COLO829 (cell line): ENCODE data around the gene FAM72D.
"Not testable (repeated sequence)": the region's sequence is repeated elsewhere in the genome, so short reads cannot be mapped to it uniquely, and the experiment has no call there.

Experiments used
- DNase-seq: peaks from one replicate; pipeline ENCODE4 v3.0.0; 2012; ENCODE audit warnings: low spot score

The FAM72D gene

GRCh38 chr1:145095284-145096057, at the start of gene FAM72D, which contains the start of gene SRGAP2B:
TSS of gene FAM72D (plus strand) at chr1:145095974. CDS start at chr1:145096848, 874 bp downstream.
TSS of gene SRGAP2B (minus strand) at chr1:145095328. CDS start at chr1:145092901, 2,427 bp downstream.
- DNase-seq: not testable (repeated sequence)

- DNase-seq: not testable (repeated sequence)
Measured at GRCh38 chr1:145047553-145047952, 48.2 kb upstream of the FAM72D start.

GRCh38 chr1:145048181-145048856, 47.5 kb upstream of the FAM72D start:
- not testable (repeated sequence) for DNase-seq

- DNase-seq: not testable (repeated sequence)
Measured at GRCh38 chr1:145052019-145052776, 43.6 kb upstream of the FAM72D start.

- DNase-seq: not testable (repeated sequence)
Measured at GRCh38 chr1:145053428-145053827, 42.3 kb upstream of the FAM72D start.

GRCh38 chr1:145055217-145055760, 40.5 kb upstream of the FAM72D start:
- DNase-seq: not testable (repeated sequence)

GRCh38 chr1:145058184-145058583, 37.6 kb upstream of the FAM72D start:
- DNase-seq: not testable (repeated sequence)

GRCh38 chr1:145063285-145063684, 32.5 kb upstream of the FAM72D start:
- not testable (repeated sequence) for DNase-seq

- DNase-seq: not testable (repeated sequence)
Measured at GRCh38 chr1:145063941-145064648, 31.7 kb upstream of the FAM72D start.

- not testable (repeated sequence) for DNase-seq
Measured at GRCh38 chr1:145065194-145065826, 30.5 kb upstream of the FAM72D start.

GRCh38 chr1:145066486-145066885, 29.3 kb upstream of the FAM72D start:
- DNase-seq: not testable (repeated sequence)

GRCh38 chr1:145071569-145071968, 24.2 kb upstream of the FAM72D start:
- not testable (repeated sequence) for DNase-seq

GRCh38 chr1:145074021-145074559, 21.7 kb upstream of the FAM72D start:
- DNase-seq: not testable (repeated sequence)

GRCh38 chr1:145076877-145077276, 18.9 kb upstream of the FAM72D start:
- DNase-seq: not testable (repeated sequence)

GRCh38 chr1:145077872-145078786, 17.6 kb upstream of the FAM72D start:
- not testable (repeated sequence) for DNase-seq

GRCh38 chr1:145078787-145079370, 16.9 kb upstream of the FAM72D start:
- not testable (repeated sequence) for DNase-seq

- not testable (repeated sequence) for DNase-seq
Measured at GRCh38 chr1:145079737-145080136, 16.0 kb upstream of the FAM72D start.

GRCh38 chr1:145080193-145080592, 15.6 kb upstream of the FAM72D start:
- DNase-seq: not testable (repeated sequence)
